K562 (cell line): ENCODE results near the gene CCDC27. TPM values are rescaled to one million over a fixed set of nuclear protein-coding genes. Genes with fewer than 3 reads are reported as not detected.

Experiments used
- ATAC-seq: fragments of 200-7000 bp; cut with Tn5 transposase; 3 replicates; pipeline ENCODE4 v1.9.1; 2020; ENCODE audit warnings: moderate library complexity
- BruUV-seq: library from RNA; stranded (reverse); fragments of 400-500 nt; replicated peaks from 2 replicates; lab custom pipeline; 2021; lab: Mats Ljungman, UMichigan
- CTCF ChIA-PET: fragments of 300-600 bp; formaldehyde crosslinking; extraction: SDS; loops from one replicate; lab custom pipeline; 2021; ENCODE audit warnings: low intra/inter-chr PET ratio; lab: Yijun Ruan, JAX
- POLR2A ChIA-PET: fragments of 300-600, 350-650 bp; sonication (Branson Sonifier 250); formaldehyde crosslinking; extraction: SDS; loops from one replicate; lab custom pipeline; 2021; ENCODE audit warnings: antibody characterized with exemption, inconsistent platforms; lab: Yijun Ruan, JAX
- DNase-seq, 4 experiments: peaks; one replicate each; pipeline versions ENCODE4 v3.0.0 to v3.0.0-alpha.2; 2011 to 2018; ENCODE audit warnings: low spot score in 3 of 4, mixed read lengths in 3 of 4; ENCODE audit errors: extremely low read depth in 1 of 4
- FAIRE-seq: peaks from 2 replicates; lab custom pipeline; 2011; peaks lifted over from hg19 to GRCh38; lab: Jason Lieb, UNC
- H2AFZ ChIP-seq: 2 replicates; pipeline ENCODE4 v1.6.0; 2011; ENCODE audit warnings: low read depth, low read length, control low read depth, inconsistent platforms
- H3K27ac ChIP-seq: fragments of 200-600 bp; 3 replicates; pipeline ENCODE4 v1.8.0; 2011; ENCODE audit warnings: low read depth, mild to moderate bottlenecking, control low read depth, inconsistent platforms, low read length, moderate library complexity, mixed read lengths; ENCODE audit errors: extremely low read depth
- H3K27me3 ChIP-seq, 2 experiments: fragments of 300-600 bp in 1 of 2; 2 replicates in 1 of 2; 3 replicates in 1 of 2; pipeline versions ENCODE4 v1.6.0 to v1.8.0; 2011; ENCODE audit warnings: inconsistent platforms in 2 of 2, low read length in 2 of 2, mild to moderate bottlenecking in 1 of 2, mixed read lengths in 1 of 2, moderate library complexity in 1 of 2; ENCODE audit not compliant: control insufficient read depth in 2 of 2, insufficient read depth in 2 of 2
- H3K36me3 ChIP-seq: fragments of 300-600 bp; 3 replicates; pipeline ENCODE4 v1.8.0; 2011; ENCODE audit warnings: mild to moderate bottlenecking, low read length, inconsistent platforms; ENCODE audit not compliant: control insufficient read depth, insufficient read depth
- H3K4me1 ChIP-seq, 2 experiments: fragments of 200-600 bp in 1 of 2; replicated peaks in 1 of 2; 2 replicates in 1 of 2; 3 replicates in 1 of 2; pipeline versions ENCODE4 v1.5.1 to v1.8.0; 2011; ENCODE audit warnings: inconsistent platforms in 2 of 2, low read length in 2 of 2, mild to moderate bottlenecking in 1 of 2, mixed read lengths in 1 of 2, moderate library complexity in 1 of 2; ENCODE audit not compliant: control insufficient read depth in 2 of 2, insufficient read depth in 2 of 2
- H3K4me2 ChIP-seq: 2 replicates; pipeline ENCODE4 v1.6.1; 2011; ENCODE audit warnings: low read length, control low read depth, inconsistent platforms, mixed read lengths; ENCODE audit not compliant: insufficient read depth
- H3K4me3 ChIP-seq: fragments of 200-600 bp; sonication (generic), shearing (Covaris generic); 2 replicates; pipeline ENCODE4 v1.5.1; 2016; ENCODE audit warnings: control low read depth, inconsistent platforms
- H3K79me2 ChIP-seq: fragments of 200-600 bp; 3 replicates; pipeline ENCODE4 v1.8.0; 2011; ENCODE audit warnings: low read length, inconsistent platforms; ENCODE audit not compliant: control insufficient read depth, insufficient read depth
- H3K9ac ChIP-seq, 2 experiments: 2 replicates each; pipeline versions ENCODE4 v1.6.0 to v1.6.1; 2011; ENCODE audit warnings: low read depth in 2 of 2, low read length in 2 of 2, control low read depth in 1 of 2, inconsistent platforms in 1 of 2, mild to moderate bottlenecking in 1 of 2, mixed read lengths in 1 of 2; ENCODE audit not compliant: insufficient read depth in 1 of 2
- H3K9me1 ChIP-seq: one replicate; pipeline ENCODE4 v1.6.0; 2011; ENCODE audit warnings: inconsistent platforms, mild to moderate bottlenecking, low read length, moderate library complexity; ENCODE audit not compliant: control insufficient read depth, insufficient read depth
- H3K9me3 ChIP-seq: replicated peaks from 2 replicates; pipeline ENCODE4 v1.5.1; 2011; ENCODE audit warnings: low read depth, low read length, inconsistent platforms; ENCODE audit not compliant: control insufficient read depth, insufficient read depth
- H4K20me1 ChIP-seq: replicated peaks from 2 replicates; pipeline ENCODE4 v1.6.1; 2011; ENCODE audit warnings: low read length, inconsistent platforms, mixed read lengths; ENCODE audit not compliant: control insufficient read depth, insufficient read depth
- EGR1 ChIP-seq: fragments of 450-650 bp; conservative IDR thresholded peaks from 2 replicates; pipeline ENCODE4 v1.6.1; 2017; ENCODE audit warnings: mild to moderate bottlenecking
- NFIC ChIP-seq: fragments of 450-650 bp; IDR thresholded peaks from 2 replicates; pipeline ENCODE4 v1.6.1; 2017; ENCODE audit warnings: mild to moderate bottlenecking, inconsistent platforms
- RAD21 ChIP-seq, 2 experiments: fragments of 250-450 bp in 1 of 2; fragments of 450-650 bp in 1 of 2; sonication (Bioruptor Pico) in 1 of 2; formaldehyde crosslinking in 1 of 2; IDR thresholded peaks in 1 of 2; conservative IDR thresholded peaks in 1 of 2; 2 replicates each; pipeline versions ENCODE4 v1.4.0 to v1.8.0; 2020 to 2022; ENCODE audit warnings: mild to moderate bottlenecking in 2 of 2, moderate library complexity in 1 of 2
- ZFPM2 ChIP-seq: fragments of 250-450 bp; sonication (Bioruptor Pico); IDR thresholded peaks from 2 replicates; pipeline ENCODE4 v1.5.1; 2022; ENCODE audit warnings: mild to moderate bottlenecking
- ZNF707 ChIP-seq: fragments of 250-450 bp; sonication (Bioruptor Pico); conservative IDR thresholded peaks from 2 replicates; pipeline ENCODE4 v1.8.0; 2022; ENCODE audit warnings: inconsistent platforms, mild to moderate bottlenecking, moderate library complexity
- whole genome bisulfite sequencing: fragments of 100-300 bp; shearing (Covaris generic); methylation state at CpG from one replicate; pipeline ENCODE4 v1.1.6; 2016; ENCODE audit warnings: low coverage, mixed read lengths; ENCODE audit not compliant: insufficient coverage; ENCODE audit errors: missing lambda C conversion rate; 5-methylcytosine and 5-hydroxymethylcytosine counted together
- in situ Hi-C: fragments of 300-500 bp; cut with MboI; formaldehyde crosslinking; loops from 4 replicates; pipeline ENCODE4 v1.15.0; 2018; ENCODE audit warnings: inconsistent platforms, mixed read lengths
- intact Hi-C: fragments of 100-400 bp; cut with micrococcal nuclease; formaldehyde crosslinking; loops from 2 replicates; pipeline ENCODE4 v1.14.2; 2022
- polyA plus RNA-seq, 8 experiments: library from polyadenylated mRNA; depleted of rRNA in 4 of 8; stranded (reverse) in 5 of 8; unstranded in 3 of 8; fragments of >200 nt; fragmentation: Nextera tagmentation in 2 of 8; fragmentation: Illumina TruSeq in 1 of 8; extraction: Ambion mirVana in 2 of 8; extraction: Trizol in 1 of 8; gene quantifications; 2 replicates each; pipeline versions ENCODE4 v1.2.1 to v1.2.3, GENCODE V29; 2011 to 2014; ENCODE audit warnings: inconsistent platforms in 1 of 8, missing spikeins in 1 of 8
- total RNA-seq, 7 experiments: library from RNA; depleted of rRNA in 6 of 7; stranded (reverse); fragments of >200 nt in 6 of 7; fragmentation: Illumina TruSeq in 2 of 7; extraction: Trizol in 2 of 7; gene quantifications; 2 replicates each; pipeline versions ENCODE4 v1.2.1 to v1.2.3, GENCODE V29; 2011 to 2021; ENCODE audit warnings: low replicate concordance in 1 of 7

The CCDC27 gene
- total and polyA plus RNA-seq, 9 of the 15 experiments (the other 6 are each of a cell fraction or from before 2014, with no cell fraction given): 0.01 to 0.04 TPM; not detected in 7

GRCh38 chr1:3735027-3735681 is 17.1 kb upstream of the CCDC27 start (continued):
- no peak for TF ChIP-seq RAD21 (CRISPR knock-in tag; conservative IDR thresholded peaks at IDR 0.05 in 1 of 2, IDR thresholded peaks at IDR 0.05 in 1 of 2)
- no peak for TF ChIP-seq EGR1
- TF ChIP-seq ZFPM2 (CRISPR knock-in tag): no peak

GRCh38 chr1:3735688-3736087 is 16.6 kb upstream of the CCDC27 start:
- no TSS peak for BruUV-seq
- TF ChIP-seq ZNF707 (CRISPR knock-in tag): no peak
- TF ChIP-seq NFIC: peak; percentile 50
- H3K27me3 ChIP-seq: peaks cover 0 to 4% of the 10 kb centered on the region in 2 experiments; a peak in 1 of 5 replicates
- H3K79me2 ChIP-seq: no peaks in the 10 kb centered on the region
- H3K4me3 ChIP-seq: no peak overlapping the region
- DNase-seq (no peak), FAIRE-seq (no peak), ATAC-seq (no peak)
- intact Hi-C loops: no loop called here
- H4K20me1 ChIP-seq: no peaks in the 10 kb centered on the region; the same call in 1 of the 2 replicates
- H3K36me3 ChIP-seq: peaks cover 52% of the 10 kb centered on the region; the same call in 2 of the 3 replicates
- no peak overlapping the region for H3K4me2 ChIP-seq
- H3K9ac ChIP-seq: 0 out of 4 replicates have a peak overlapping the region, but pooled peaks of 1 of the 2 experiments have one; percentile 49
- no peak overlapping the region for H2AFZ ChIP-seq
- ChIA-PET POLR2A (interaction anchor here (0.7 to 1.2 kb wide), 3 partner anchors 9 to 38 kb away, joined by 3 to 5 read pairs (median 5); no protein-coding TSS in a partner anchor), CTCF (no interaction called here)
- H3K4me1 ChIP-seq: peaks cover 0 to 43% of the 10 kb centered on the region in 2 experiments; a peak in 2 of 5 replicates
- H3K9me1 ChIP-seq: peaks cover 5% of the 10 kb centered on the region
- in situ Hi-C loops: no loop called here
- WGBS: 60% methylated on average over 13 of the region's 13 CpGs
- no peak overlapping the region for H3K27ac ChIP-seq
- no peaks in the 10 kb centered on the region for H3K9me3 ChIP-seq
